Fibroblast of pulmonary artery (primary cell): Measurements from ENCODE around the gene RAPGEFL1.
"Not testable (repeated sequence)": the region's sequence is repeated elsewhere in the genome, so short reads cannot be mapped to it uniquely, and the experiment has no call there.

Experiments
- DNase-seq: peaks from one replicate; pipeline ENCODE4 v3.0.0-alpha.2; 2010; ENCODE audit warnings: low read depth
- H3K4me3 ChIP-seq: replicated peaks from 2 replicates; pipeline ENCODE4 v1.5.1; 2011; ENCODE audit warnings: low read depth, mild to moderate bottlenecking, control low read depth, low read length, moderate library complexity
- CTCF ChIP-seq: IDR thresholded peaks from 2 replicates; pipeline ENCODE4 v1.5.1; 2011; ENCODE audit warnings: mild to moderate bottlenecking, control low read depth, low read length, inconsistent platforms; ENCODE audit errors: missing control alignments

The RAPGEFL1 gene

GRCh38 chr17:40224718-40225550 lies 47.7 kb downstream of the RAPGEFL1 start:
- peak; percentile 82 for DNase-seq
- H3K4me3 ChIP-seq = no peak overlapping the region
- TF ChIP-seq CTCF = no peak

GRCh38 chr17:40229146-40229545 lies 51.9 kb downstream of the RAPGEFL1 start:
- H3K4me3 ChIP-seq = not testable (repeated sequence)

GRCh38 chr17:40230670-40231069 lies 53.4 kb downstream of the RAPGEFL1 start:
- TF ChIP-seq CTCF = no peak
- no peak for DNase-seq
- H3K4me3 ChIP-seq = no peak overlapping the region

More at GRCh38 chr17:40229146-40229545, 51.9 kb downstream of the RAPGEFL1 start:
- DNase-seq = not testable (repeated sequence)

GRCh38 chr17:40231928-40232327 lies 54.7 kb downstream of the RAPGEFL1 start:
- not testable (repeated sequence) for DNase-seq, H3K4me3 ChIP-seq

- TF ChIP-seq CTCF = no peak
- no peak for DNase-seq
- H3K4me3 ChIP-seq = no peak overlapping the region
These were observed 64.1 kb downstream of the RAPGEFL1 start for GRCh38 chr17:40241252-40241834.

GRCh38 chr17:40242774-40243173 lies 65.5 kb downstream of the RAPGEFL1 start:
- DNase-seq = no peak
- H3K4me3 ChIP-seq = no peak overlapping the region
- no peak for TF ChIP-seq CTCF

GRCh38 chr17:40243761-40244160 lies 66.5 kb downstream of the RAPGEFL1 start:
- DNase-seq = no peak
- H3K4me3 ChIP-seq = no peak overlapping the region
- no peak for TF ChIP-seq CTCF

GRCh38 chr17:40244255-40244654 lies 67.0 kb downstream of the RAPGEFL1 start:
- no peak for TF ChIP-seq CTCF
- no peak for DNase-seq
- no peak overlapping the region for H3K4me3 ChIP-seq
